ENCODE results near the gene TFAP2A. TPM values are rescaled to one million over a fixed set of nuclear protein-coding genes. Genes with fewer than 3 reads are reported as not detected.

TFAP2A gene
- polyA plus RNA-seq, 2 of the 4 experiments (the other 2 are of a cell fraction): 13.1 to 26.9 TPM

- no peak for TF ChIP-seq CHD2 (IDR thresholded peaks at IDR 0.05; ENCODE audit: low read length, partially characterized antibody)
- no peak for TF ChIP-seq ZFP36 (IDR thresholded peaks at IDR 0.05; ENCODE audit: borderline replicate concordance, partially characterized antibody)
- no peak for TF ChIP-seq SMC3 (IDR thresholded peaks at IDR 0.05)
- TF ChIP-seq NPAS2 (CRISPR knock-in tag; IDR thresholded peaks at IDR 0.05; ENCODE audit: borderline replicate concordance): no peak
- TF ChIP-seq TFCP2L1 (CRISPR knock-in tag; IDR thresholded peaks at IDR 0.05): no peak
- TF ChIP-seq JUN (IDR thresholded peaks at IDR 0.05): no peak
- TF ChIP-seq HMGXB4 (CRISPR knock-in tag; IDR thresholded peaks at IDR 0.05; ENCODE audit: borderline replicate concordance): no peak
- no peak for TF ChIP-seq TP53 (CRISPR knock-in tag; IDR thresholded peaks at IDR 0.05)
- no peak for TF ChIP-seq PBX3 (IDR thresholded peaks at IDR 0.05)
- TF ChIP-seq ZC3H11A (IDR thresholded peaks at IDR 0.05): no peak
- no peak for TF ChIP-seq EP300 (IDR thresholded peaks at IDR 0.05)
- TF ChIP-seq MAX (IDR thresholded peaks at IDR 0.05): no peak
These were observed 3.5 kb upstream of the TFAP2A start (continued) for GRCh38 chr6:10418361-10418861.

GRCh38 chr6:10417681-10418104 lies 2.8 kb upstream of the TFAP2A start:
- no peak overlapping the region for H3K4me3 ChIP-seq
- ATAC-seq (no peak), DNase-seq (ENCODE audit: low read depth in 1 of 2, low spot score in 1 of 2) (no peak), FAIRE-seq (no peak)
- ChIA-PET POLR2A (no interaction called here), CTCF (interaction anchor here (1.4 kb wide), 1 partner anchor 12 kb away, joined by 6 read pairs; no protein-coding TSS in a partner anchor)
- 0 out of 3 replicates have a peak, but pooled peaks cover 3% of the 10 kb centered on the region for H3K4me1 ChIP-seq
- TF ChIP-seq RARB (CRISPR knock-in tag; IDR thresholded peaks at IDR 0.05) (no peak), ZNF302 (CRISPR knock-in tag; IDR thresholded peaks at IDR 0.05) (no peak), ZFP36 (IDR thresholded peaks at IDR 0.05; ENCODE audit: borderline replicate concordance, partially characterized antibody) (no peak), EHMT2 (IDR thresholded peaks at IDR 0.05; ENCODE audit: low read depth) (no peak), FOSL2 (IDR thresholded peaks at IDR 0.05) (no peak), FOSL2 (CRISPR knock-in tag; IDR thresholded peaks at IDR 0.05) (no peak), POLR2A (IDR thresholded peaks at IDR 0.05; ENCODE audit: low read length) (no peak), MAZ (IDR thresholded peaks at IDR 0.05; ENCODE audit: borderline replicate concordance, low read depth, low read length) (no peak), HEYL (CRISPR knock-in tag; IDR thresholded peaks at IDR 0.05) (no peak), SREBF2 (IDR thresholded peaks at IDR 0.05) (no peak), SMC3 (IDR thresholded peaks at IDR 0.05) (no peak), ZC3H11A (IDR thresholded peaks at IDR 0.05) (no peak), USF2 (IDR thresholded peaks at IDR 0.05) (no peak), RAD21 (conservative IDR thresholded peaks at IDR 0.05 in 1 of 2, IDR thresholded peaks at IDR 0.05 in 1 of 2) (no peak), KDM1A (IDR thresholded peaks at IDR 0.05; ENCODE audit: low read depth) (no peak), ELK1 (IDR thresholded peaks at IDR 0.05; ENCODE audit: low read depth, low read length) (no peak), CBX8 (IDR thresholded peaks at IDR 0.05) (no peak), CTCF (IDR thresholded peaks at IDR 0.05) (no peak)
- WGBS (ENCODE audit: missing lambda C conversion rate): 89% methylated on average over 18 of the region's 18 CpGs
- H3K9me3 ChIP-seq: no peaks in the 10 kb centered on the region
- 0 out of 6 replicates have a peak overlapping the region, but pooled peaks of 1 of the 2 experiments have one; percentile 18 for H3K27ac ChIP-seq
- no peak overlapping the region for H3K4me2 ChIP-seq
